ENCODE measurements around the gene B9D2.
A peak's percentile ranks its signal among the peaks of the same experiment; 100 is the strongest.

The B9D2 gene

GRCh38 chr19:41328157-41328841 lies 35.6 kb downstream of the B9D2 start:
- peak in 1 of 3 donors; percentile 54 for DNase-seq (ENCODE audit: low read depth in 2 of 3, low spot score in 1 of 3)

GRCh38 chr19:41327576-41328156 lies 36.3 kb downstream of the B9D2 start:
- DNase-seq (ENCODE audit: low read depth in 2 of 3, low spot score in 1 of 3), result peak; percentile 66 to 73 (median 71)

- DNase-seq (ENCODE audit: low read depth in 2 of 3, low spot score in 1 of 3), result no peak
Measured at GRCh38 chr19:41327076-41327575, 36.8 kb downstream of the B9D2 start.

- no peak for DNase-seq (ENCODE audit: low read depth in 2 of 3, low spot score in 1 of 3)
Measured at GRCh38 chr19:41325947-41326706, 37.8 kb downstream of the B9D2 start.

GRCh38 chr19:41325640-41325946 lies 38.4 kb downstream of the B9D2 start:
- DNase-seq (ENCODE audit: low read depth in 2 of 3, low spot score in 1 of 3), result no peak

GRCh38 chr19:41324921-41325639 lies 38.9 kb downstream of the B9D2 start:
- no peak for DNase-seq (ENCODE audit: low read depth in 2 of 3, low spot score in 1 of 3)

- no peak for DNase-seq (ENCODE audit: low read depth in 2 of 3, low spot score in 1 of 3)
Measured at GRCh38 chr19:41324231-41324702, 39.7 kb downstream of the B9D2 start.

GRCh38 chr19:41323430-41324125 lies 40.4 kb downstream of the B9D2 start:
- DNase-seq (ENCODE audit: low read depth in 2 of 3, low spot score in 1 of 3), result no peak

- DNase-seq (ENCODE audit: low read depth in 2 of 3, low spot score in 1 of 3), result no peak
Measured at GRCh38 chr19:41323023-41323422, 40.9 kb downstream of the B9D2 start.

- DNase-seq (ENCODE audit: low read depth in 2 of 3, low spot score in 1 of 3), result no peak
Measured at GRCh38 chr19:41322451-41322850, 41.5 kb downstream of the B9D2 start.

- DNase-seq (ENCODE audit: low read depth in 2 of 3, low spot score in 1 of 3), result no peak
Measured at GRCh38 chr19:41321600-41322270, 42.2 kb downstream of the B9D2 start.

GRCh38 chr19:41321204-41321599 lies 42.7 kb downstream of the B9D2 start:
- DNase-seq (ENCODE audit: low read depth in 2 of 3, low spot score in 1 of 3), result no peak

GRCh38 chr19:41320568-41320967 lies 43.4 kb downstream of the B9D2 start:
- DNase-seq (ENCODE audit: low read depth in 2 of 3, low spot score in 1 of 3), result no peak

- DNase-seq (ENCODE audit: low read depth in 2 of 3, low spot score in 1 of 3), result no peak
Measured at GRCh38 chr19:41320185-41320518, 43.8 kb downstream of the B9D2 start.

- DNase-seq (ENCODE audit: low read depth in 2 of 3, low spot score in 1 of 3), result no peak
Measured at GRCh38 chr19:41319500-41320184, 44.3 kb downstream of the B9D2 start.

- DNase-seq (ENCODE audit: low read depth in 2 of 3, low spot score in 1 of 3), result no peak
Measured at GRCh38 chr19:41318696-41319499, 45.1 kb downstream of the B9D2 start.

GRCh38 chr19:41316306-41316920 lies 47.5 kb downstream of the B9D2 start:
- no peak for DNase-seq (ENCODE audit: low read depth in 2 of 3, low spot score in 1 of 3)

GRCh38 chr19:41311613-41312012 lies 52.3 kb downstream of the B9D2 start:
- DNase-seq (ENCODE audit: low read depth in 2 of 3, low spot score in 1 of 3), result no peak

GRCh38 chr19:41311072-41311471 lies 52.9 kb downstream of the B9D2 start:
- no peak for DNase-seq (ENCODE audit: low read depth in 2 of 3, low spot score in 1 of 3)
